Measurements from ENCODE around the gene MOK. TPM values are rescaled to one million over a fixed set of nuclear protein-coding genes. Genes with fewer than 3 reads are reported as not detected.

Gene MOK
- total RNA-seq, 1 experiment from 2014 or later: 2.0 TPM

DNA sequence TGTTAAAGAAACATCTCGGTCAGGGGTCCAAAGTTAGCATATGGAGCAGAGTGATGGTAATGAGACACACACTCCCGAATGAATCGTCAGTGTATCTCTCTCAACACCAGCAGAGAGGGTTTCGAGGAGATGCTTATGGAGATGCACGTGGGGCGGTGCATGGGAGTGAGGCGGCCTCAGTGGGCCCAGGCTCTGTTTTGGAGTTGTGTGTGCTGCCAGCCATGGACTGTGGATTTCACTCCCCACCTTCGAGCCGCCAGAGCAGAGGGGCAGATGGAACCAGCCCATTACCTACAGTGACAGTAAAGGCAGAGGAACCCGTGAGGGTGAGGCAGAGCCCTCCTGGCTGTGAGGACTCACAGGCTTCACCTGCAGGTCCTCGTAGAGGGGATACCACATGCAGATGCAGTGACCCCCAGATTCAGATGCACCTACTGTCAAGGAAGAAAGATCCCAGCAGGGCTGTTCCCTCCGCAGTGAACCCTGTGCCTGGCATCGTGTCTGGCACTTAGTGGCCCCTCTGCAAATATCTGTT, 97.1 kb downstream of the MOK start (continued):
- TF ChIP-seq, protein P1, sequence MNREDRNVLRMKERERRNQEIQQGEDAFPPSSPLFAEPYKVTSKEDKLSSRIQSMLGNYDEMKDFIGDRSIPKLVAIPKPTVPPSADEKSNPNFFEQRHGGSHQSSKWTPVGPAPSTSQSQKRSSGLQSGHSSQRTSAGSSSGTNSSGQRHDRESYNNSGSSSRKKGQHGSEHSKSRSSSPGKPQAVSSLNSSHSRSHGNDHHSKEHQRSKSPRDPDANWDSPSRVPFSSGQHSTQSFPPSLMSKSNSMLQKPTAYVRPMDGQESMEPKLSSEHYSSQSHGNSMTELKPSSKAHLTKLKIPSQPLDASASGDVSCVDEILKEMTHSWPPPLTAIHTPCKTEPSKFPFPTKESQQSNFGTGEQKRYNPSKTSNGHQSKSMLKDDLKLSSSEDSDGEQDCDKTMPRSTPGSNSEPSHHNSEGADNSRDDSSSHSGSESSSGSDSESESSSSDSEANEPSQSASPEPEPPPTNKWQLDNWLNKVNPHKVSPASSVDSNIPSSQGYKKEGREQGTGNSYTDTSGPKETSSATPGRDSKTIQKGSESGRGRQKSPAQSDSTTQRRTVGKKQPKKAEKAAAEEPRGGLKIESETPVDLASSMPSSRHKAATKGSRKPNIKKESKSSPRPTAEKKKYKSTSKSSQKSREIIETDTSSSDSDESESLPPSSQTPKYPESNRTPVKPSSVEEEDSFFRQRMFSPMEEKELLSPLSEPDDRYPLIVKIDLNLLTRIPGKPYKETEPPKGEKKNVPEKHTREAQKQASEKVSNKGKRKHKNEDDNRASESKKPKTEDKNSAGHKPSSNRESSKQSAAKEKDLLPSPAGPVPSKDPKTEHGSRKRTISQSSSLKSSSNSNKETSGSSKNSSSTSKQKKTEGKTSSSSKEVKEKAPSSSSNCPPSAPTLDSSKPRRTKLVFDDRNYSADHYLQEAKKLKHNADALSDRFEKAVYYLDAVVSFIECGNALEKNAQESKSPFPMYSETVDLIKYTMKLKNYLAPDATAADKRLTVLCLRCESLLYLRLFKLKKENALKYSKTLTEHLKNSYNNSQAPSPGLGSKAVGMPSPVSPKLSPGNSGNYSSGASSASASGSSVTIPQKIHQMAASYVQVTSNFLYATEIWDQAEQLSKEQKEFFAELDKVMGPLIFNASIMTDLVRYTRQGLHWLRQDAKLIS (CRISPR knock-in tag; IDR thresholded peaks at IDR 0.05; ENCODE audit: borderline replicate concordance): no peak
- TF ChIP-seq, protein P2, sequence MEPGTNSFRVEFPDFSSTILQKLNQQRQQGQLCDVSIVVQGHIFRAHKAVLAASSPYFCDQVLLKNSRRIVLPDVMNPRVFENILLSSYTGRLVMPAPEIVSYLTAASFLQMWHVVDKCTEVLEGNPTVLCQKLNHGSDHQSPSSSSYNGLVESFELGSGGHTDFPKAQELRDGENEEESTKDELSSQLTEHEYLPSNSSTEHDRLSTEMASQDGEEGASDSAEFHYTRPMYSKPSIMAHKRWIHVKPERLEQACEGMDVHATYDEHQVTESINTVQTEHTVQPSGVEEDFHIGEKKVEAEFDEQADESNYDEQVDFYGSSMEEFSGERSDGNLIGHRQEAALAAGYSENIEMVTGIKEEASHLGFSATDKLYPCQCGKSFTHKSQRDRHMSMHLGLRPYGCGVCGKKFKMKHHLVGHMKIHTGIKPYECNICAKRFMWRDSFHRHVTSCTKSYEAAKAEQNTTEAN (CRISPR knock-in tag; IDR thresholded peaks at IDR 0.05): no peak
- TF ChIP-seq, protein P3, sequence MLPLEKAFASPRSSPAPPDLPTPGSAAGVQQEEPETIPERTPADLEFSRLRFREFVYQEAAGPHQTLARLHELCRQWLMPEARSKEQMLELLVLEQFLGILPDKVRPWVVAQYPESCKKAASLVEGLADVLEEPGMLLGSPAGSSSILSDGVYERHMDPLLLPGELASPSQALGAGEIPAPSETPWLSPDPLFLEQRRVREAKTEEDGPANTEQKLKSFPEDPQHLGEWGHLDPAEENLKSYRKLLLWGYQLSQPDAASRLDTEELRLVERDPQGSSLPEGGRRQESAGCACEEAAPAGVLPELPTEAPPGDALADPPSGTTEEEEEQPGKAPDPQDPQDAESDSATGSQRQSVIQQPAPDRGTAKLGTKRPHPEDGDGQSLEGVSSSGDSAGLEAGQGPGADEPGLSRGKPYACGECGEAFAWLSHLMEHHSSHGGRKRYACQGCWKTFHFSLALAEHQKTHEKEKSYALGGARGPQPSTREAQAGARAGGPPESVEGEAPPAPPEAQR (CRISPR knock-in tag; IDR thresholded peaks at IDR 0.05): no peak
- no peak for TF ChIP-seq ZBTB21 (CRISPR knock-in tag; IDR thresholded peaks at IDR 0.05; ENCODE audit: borderline replicate concordance)

DNA sequence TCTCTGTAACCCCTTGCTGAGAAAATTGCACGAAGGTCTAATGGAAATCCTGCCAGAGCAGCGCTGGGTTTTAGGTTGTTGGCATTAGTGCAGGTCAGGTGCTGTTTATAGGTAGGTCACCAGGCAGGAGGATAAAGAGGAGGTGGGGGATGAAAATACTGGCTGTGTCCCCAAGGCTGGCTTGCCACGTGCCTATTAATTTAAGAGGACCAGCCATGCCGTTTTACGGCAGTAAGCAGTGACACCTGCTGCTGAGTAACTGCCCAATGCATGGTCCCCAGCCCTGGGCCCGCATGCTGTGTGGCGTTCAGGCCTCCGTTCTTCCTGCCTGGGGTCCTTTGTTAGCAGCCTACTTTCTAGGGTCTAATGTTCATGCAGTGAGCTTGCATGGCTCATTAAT, 98.0 kb downstream of the MOK start:
- TF ChIP-seq EMX1 (CRISPR knock-in tag; IDR thresholded peaks at IDR 0.05): no peak
- no peak for TF ChIP-seq NFATC4 (CRISPR knock-in tag; IDR thresholded peaks at IDR 0.05)
- TF ChIP-seq, protein P4, sequence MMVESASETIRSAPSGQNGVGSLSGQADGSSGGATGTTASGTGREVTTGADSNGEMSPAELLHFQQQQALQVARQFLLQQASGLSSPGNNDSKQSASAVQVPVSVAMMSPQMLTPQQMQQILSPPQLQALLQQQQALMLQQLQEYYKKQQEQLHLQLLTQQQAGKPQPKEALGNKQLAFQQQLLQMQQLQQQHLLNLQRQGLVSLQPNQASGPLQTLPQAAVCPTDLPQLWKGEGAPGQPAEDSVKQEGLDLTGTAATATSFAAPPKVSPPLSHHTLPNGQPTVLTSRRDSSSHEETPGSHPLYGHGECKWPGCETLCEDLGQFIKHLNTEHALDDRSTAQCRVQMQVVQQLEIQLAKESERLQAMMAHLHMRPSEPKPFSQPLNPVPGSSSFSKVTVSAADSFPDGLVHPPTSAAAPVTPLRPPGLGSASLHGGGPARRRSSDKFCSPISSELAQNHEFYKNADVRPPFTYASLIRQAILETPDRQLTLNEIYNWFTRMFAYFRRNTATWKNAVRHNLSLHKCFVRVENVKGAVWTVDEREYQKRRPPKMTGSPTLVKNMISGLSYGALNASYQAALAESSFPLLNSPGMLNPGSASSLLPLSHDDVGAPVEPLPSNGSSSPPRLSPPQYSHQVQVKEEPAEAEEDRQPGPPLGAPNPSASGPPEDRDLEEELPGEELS (CRISPR knock-in tag; IDR thresholded peaks at IDR 0.05): no peak
- TF ChIP-seq, protein P5, sequence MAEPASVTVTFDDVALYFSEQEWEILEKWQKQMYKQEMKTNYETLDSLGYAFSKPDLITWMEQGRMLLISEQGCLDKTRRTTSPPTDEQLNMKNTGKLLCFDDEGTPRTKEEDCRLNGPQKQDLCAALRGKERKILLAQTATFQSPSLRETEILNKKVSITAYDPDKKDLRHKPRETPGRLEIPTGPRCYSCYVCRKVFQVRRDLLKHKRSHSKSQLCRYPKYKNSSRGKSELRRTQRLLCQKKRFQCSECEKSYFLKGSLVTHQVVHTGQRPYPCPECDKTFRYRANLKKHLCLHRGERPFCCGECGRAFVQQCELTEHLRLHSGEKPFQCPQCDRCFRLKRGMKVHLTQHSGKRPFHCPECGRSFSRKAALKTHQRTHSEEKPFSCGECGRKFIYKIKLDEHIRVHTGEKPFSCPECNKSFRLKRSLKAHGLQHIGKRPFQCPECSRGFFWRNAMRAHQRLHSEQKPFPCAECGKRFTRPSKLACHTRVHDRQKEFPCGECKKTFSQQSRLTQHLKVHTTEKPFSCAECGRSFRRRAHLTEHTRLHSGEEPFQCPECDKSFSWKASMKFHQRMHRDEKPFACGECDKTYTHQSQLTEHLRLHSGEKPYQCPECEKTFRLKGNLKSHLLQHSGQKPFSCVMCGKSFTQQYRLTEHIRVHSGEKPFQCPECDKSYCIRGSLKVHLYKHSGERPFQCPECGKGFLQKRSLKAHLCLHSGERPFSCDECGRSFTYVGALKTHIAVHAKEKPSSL (CRISPR knock-in tag; conservative IDR thresholded peaks at IDR 0.05): no peak
- no peak for TF ChIP-seq ZNF317 (CRISPR knock-in tag; IDR thresholded peaks at IDR 0.05; ENCODE audit: borderline replicate concordance, low read depth)
- TF ChIP-seq NR2C2 (CRISPR knock-in tag; IDR thresholded peaks at IDR 0.05): no peak
- no peak for TF ChIP-seq ZNF121 (CRISPR knock-in tag; IDR thresholded peaks at IDR 0.05)
- TF ChIP-seq, protein P6, sequence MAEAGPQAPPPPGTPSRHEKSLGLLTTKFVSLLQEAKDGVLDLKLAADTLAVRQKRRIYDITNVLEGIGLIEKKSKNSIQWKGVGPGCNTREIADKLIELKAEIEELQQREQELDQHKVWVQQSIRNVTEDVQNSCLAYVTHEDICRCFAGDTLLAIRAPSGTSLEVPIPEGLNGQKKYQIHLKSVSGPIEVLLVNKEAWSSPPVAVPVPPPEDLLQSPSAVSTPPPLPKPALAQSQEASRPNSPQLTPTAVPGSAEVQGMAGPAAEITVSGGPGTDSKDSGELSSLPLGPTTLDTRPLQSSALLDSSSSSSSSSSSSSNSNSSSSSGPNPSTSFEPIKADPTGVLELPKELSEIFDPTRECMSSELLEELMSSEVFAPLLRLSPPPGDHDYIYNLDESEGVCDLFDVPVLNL (CRISPR knock-in tag; IDR thresholded peaks at IDR 0.05; ENCODE audit: borderline replicate concordance, low read depth): no peak
- no peak for TF ChIP-seq ATF1 (CRISPR knock-in tag; IDR thresholded peaks at IDR 0.05)
- TF ChIP-seq SMAD4 (CRISPR knock-in tag; IDR thresholded peaks at IDR 0.05): no peak
- TF ChIP-seq ZNF263 (CRISPR knock-in tag; IDR thresholded peaks at IDR 0.05; ENCODE audit: low read depth): no peak
- no peak for TF ChIP-seq TEAD4 (CRISPR knock-in tag; IDR thresholded peaks at IDR 0.05)
- TF ChIP-seq TP53 (CRISPR knock-in tag; IDR thresholded peaks at IDR 0.05): no peak
- no peak for TF ChIP-seq ZNF423 (CRISPR knock-in tag; IDR thresholded peaks at IDR 0.05)
- Mint-ChIP-seq H3K27me3 (ENCODE audit: low read depth) (no peaks in the 10 kb centered on the region), H3K4me1 (peaks cover 11% of the 10 kb centered on the region), H3K4me3 (no peak overlapping the region), H3K27ac (peak overlapping the region; percentile 12; the same call in 1 of the 2 replicates), H3K36me3 (peaks cover 13% of the 10 kb centered on the region; the same call in 1 of the 2 replicates), H3K9me3 (no peaks in the 10 kb centered on the region)
- ChIA-PET POLR2A (no interaction called here), CTCF (interaction anchor here (1.9 kb wide), 1 partner anchor 9 kb away, joined by 4 read pairs; no protein-coding TSS in a partner anchor)
- no peak for DNase-seq (ENCODE audit: low spot score)
- ATAC-seq: peak; percentile 27; the same call in 1 of the 2 replicates

Data from WTC11 (cell line).